ENCODE data around the gene SLC25A44.

DNA sequence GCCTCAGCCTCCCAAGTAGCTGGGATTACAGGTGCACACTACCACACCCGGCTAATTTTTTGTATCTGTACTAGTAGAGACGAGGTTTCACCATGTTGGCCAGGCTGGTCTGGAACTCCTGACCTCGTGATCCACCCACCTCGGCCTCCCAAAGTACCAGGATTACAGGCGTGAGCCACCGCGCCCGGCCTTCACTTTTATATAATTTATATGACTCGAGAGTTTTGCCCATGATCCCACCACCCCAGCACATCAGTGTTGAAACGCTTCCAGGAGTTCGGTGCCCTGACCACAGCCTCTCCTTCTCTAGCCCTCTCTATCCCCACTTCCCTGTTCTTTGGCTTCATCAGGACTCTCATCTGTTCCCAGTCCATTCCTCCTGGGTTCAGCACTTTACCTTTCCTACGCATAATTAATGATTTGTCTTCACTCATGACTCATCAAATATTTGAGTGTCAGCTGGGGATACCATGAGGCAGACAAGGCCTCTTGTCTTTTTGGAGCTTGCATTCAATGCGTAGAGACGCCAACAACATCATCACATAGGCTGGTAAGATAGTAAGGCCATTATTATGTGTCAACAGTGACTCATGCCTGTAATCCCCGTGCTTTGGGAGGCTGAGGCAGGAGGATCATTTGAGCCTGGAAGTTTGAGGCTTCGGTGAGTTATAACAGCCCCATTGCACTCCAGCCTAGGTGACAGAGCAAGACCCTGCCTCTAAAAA lies 20.3 kb downstream of the SLC25A44 start:
- TF ChIP-seq, protein P1, sequence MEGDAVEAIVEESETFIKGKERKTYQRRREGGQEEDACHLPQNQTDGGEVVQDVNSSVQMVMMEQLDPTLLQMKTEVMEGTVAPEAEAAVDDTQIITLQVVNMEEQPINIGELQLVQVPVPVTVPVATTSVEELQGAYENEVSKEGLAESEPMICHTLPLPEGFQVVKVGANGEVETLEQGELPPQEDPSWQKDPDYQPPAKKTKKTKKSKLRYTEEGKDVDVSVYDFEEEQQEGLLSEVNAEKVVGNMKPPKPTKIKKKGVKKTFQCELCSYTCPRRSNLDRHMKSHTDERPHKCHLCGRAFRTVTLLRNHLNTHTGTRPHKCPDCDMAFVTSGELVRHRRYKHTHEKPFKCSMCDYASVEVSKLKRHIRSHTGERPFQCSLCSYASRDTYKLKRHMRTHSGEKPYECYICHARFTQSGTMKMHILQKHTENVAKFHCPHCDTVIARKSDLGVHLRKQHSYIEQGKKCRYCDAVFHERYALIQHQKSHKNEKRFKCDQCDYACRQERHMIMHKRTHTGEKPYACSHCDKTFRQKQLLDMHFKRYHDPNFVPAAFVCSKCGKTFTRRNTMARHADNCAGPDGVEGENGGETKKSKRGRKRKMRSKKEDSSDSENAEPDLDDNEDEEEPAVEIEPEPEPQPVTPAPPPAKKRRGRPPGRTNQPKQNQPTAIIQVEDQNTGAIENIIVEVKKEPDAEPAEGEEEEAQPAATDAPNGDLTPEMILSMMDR (IDR thresholded peaks at IDR 0.05; ENCODE audit: low read depth, low read length, poor library complexity, severe bottlenecking) = no peak
- TF ChIP-seq EZH2phosphoT487 (IDR thresholded peaks at IDR 0.05; ENCODE audit: borderline replicate concordance, low read length) = no peak

Measured in DOHH2 (cell line).